GM12892 (cell line): ENCODE data around the gene PCSK5.
"Not testable (repeated sequence)": the region's sequence is repeated elsewhere in the genome, so short reads cannot be mapped to it uniquely, and the experiment has no call there.

Experiments used
- DNase-seq: peaks from one replicate; pipeline ENCODE4 v3.0.0; 2011; ENCODE audit not compliant: insufficient read length
- FAIRE-seq: peaks from 2 replicates; lab custom pipeline; 2011; peaks lifted over from hg19 to GRCh38; lab: Jason Lieb, UNC
- POLR2A ChIP-seq: IDR thresholded peaks from 2 replicates; pipeline ENCODE4 v1.6.1; 2011; ENCODE audit warnings: low read depth, low read length, control low read depth
- POLR2AphosphoS5 ChIP-seq: IDR thresholded peaks from 2 replicates; pipeline ENCODE4 v1.6.1; 2011; ENCODE audit warnings: low read depth, low read length, control low read depth
- TAF1 ChIP-seq: IDR thresholded peaks from 2 replicates; pipeline ENCODE4 v1.6.1; 2011; ENCODE audit warnings: low read depth, mild to moderate bottlenecking, control low read depth, low read length, borderline replicate concordance

The PCSK5 gene

GRCh38 chr9:75962662-75963036 lies 72.2 kb downstream of the PCSK5 start:
- TF ChIP-seq TAF1 (no peak), POLR2A (no peak), POLR2AphosphoS5 (no peak)
- DNase-seq (no peak), FAIRE-seq (no peak)

GRCh38 chr9:75963321-75963720 lies 72.8 kb downstream of the PCSK5 start:
- not testable (repeated sequence) for FAIRE-seq

GRCh38 chr9:75964427-75964826 lies 74.0 kb downstream of the PCSK5 start:
- no peak for DNase-seq
- TF ChIP-seq POLR2A (no peak), POLR2AphosphoS5 (no peak), TAF1 (no peak)
- no peak for FAIRE-seq

More at GRCh38 chr9:75963321-75963720, 72.8 kb downstream of the PCSK5 start:
- not testable (repeated sequence) for DNase-seq

GRCh38 chr9:75965231-75965630 lies 74.8 kb downstream of the PCSK5 start:
- no peak for TF ChIP-seq POLR2A
- TF ChIP-seq POLR2AphosphoS5: no peak
- TF ChIP-seq TAF1: no peak
- DNase-seq: no peak
- no peak for FAIRE-seq

- DNase-seq: no peak
- no peak for TF ChIP-seq POLR2A
- TF ChIP-seq TAF1: no peak
- no peak for TF ChIP-seq POLR2AphosphoS5
- no peak for FAIRE-seq
These were observed 77.1 kb downstream of the PCSK5 start for GRCh38 chr9:75967556-75967955.

GRCh38 chr9:75974016-75974766 lies 83.7 kb downstream of the PCSK5 start:
- FAIRE-seq (no peak), DNase-seq (no peak)
- TF ChIP-seq TAF1 (no peak), POLR2A (no peak), POLR2AphosphoS5 (no peak)

- FAIRE-seq (no peak), DNase-seq (no peak)
- TF ChIP-seq TAF1 (no peak), POLR2AphosphoS5 (no peak), POLR2A (no peak)
These were observed 84.6 kb downstream of the PCSK5 start for GRCh38 chr9:75975071-75975470.

- FAIRE-seq (no peak), DNase-seq (no peak)
- TF ChIP-seq TAF1 (no peak), POLR2AphosphoS5 (no peak), POLR2A (no peak)
These were observed 86.1 kb downstream of the PCSK5 start for GRCh38 chr9:75976549-75976948.

GRCh38 chr9:75979362-75979761 lies 88.9 kb downstream of the PCSK5 start:
- FAIRE-seq (no peak), DNase-seq (no peak)
- TF ChIP-seq TAF1 (no peak), POLR2AphosphoS5 (no peak), POLR2A (no peak)

GRCh38 chr9:75983319-75984045 lies 93.0 kb downstream of the PCSK5 start:
- FAIRE-seq (no peak), DNase-seq (no peak)
- TF ChIP-seq POLR2A: no peak
- no peak for TF ChIP-seq POLR2AphosphoS5
- TF ChIP-seq TAF1: no peak

GRCh38 chr9:75985515-75985914 lies 95.0 kb downstream of the PCSK5 start:
- no peak for DNase-seq
- no peak for TF ChIP-seq TAF1
- no peak for TF ChIP-seq POLR2A
- TF ChIP-seq POLR2AphosphoS5: no peak
- FAIRE-seq: no peak

- DNase-seq: no peak
- no peak for FAIRE-seq
- TF ChIP-seq POLR2AphosphoS5 (no peak), POLR2A (no peak), TAF1 (no peak)
These were observed 98.2 kb downstream of the PCSK5 start for GRCh38 chr9:75988663-75989062.
